Astrocyte of the spinal cord (primary cell): ENCODE measurements around the gene CRYBG2.

Experiments
- DNase-seq: peaks from one replicate; pipeline ENCODE4 v3.0.0; 2011; ENCODE audit warnings: low read depth, low spot score
- H3K4me3 ChIP-seq: 2 replicates; pipeline ENCODE4 v1.5.1; 2011; ENCODE audit warnings: low read depth, mild to moderate bottlenecking, low read length, moderate library complexity
- in situ Hi-C: cut with HindIII; loops from 2 replicates; pipeline ENCODE4 v1.10.0; 2017; ENCODE audit warnings: low sequenced_read_pairs
- TF ChIP-seq, protein P1 (sequence below): IDR thresholded peaks from 2 replicates; pipeline ENCODE4 v1.5.1; 2012; ENCODE audit warnings: low read depth, mild to moderate bottlenecking, low read length, inconsistent platforms

CRYBG2 gene, protein sequence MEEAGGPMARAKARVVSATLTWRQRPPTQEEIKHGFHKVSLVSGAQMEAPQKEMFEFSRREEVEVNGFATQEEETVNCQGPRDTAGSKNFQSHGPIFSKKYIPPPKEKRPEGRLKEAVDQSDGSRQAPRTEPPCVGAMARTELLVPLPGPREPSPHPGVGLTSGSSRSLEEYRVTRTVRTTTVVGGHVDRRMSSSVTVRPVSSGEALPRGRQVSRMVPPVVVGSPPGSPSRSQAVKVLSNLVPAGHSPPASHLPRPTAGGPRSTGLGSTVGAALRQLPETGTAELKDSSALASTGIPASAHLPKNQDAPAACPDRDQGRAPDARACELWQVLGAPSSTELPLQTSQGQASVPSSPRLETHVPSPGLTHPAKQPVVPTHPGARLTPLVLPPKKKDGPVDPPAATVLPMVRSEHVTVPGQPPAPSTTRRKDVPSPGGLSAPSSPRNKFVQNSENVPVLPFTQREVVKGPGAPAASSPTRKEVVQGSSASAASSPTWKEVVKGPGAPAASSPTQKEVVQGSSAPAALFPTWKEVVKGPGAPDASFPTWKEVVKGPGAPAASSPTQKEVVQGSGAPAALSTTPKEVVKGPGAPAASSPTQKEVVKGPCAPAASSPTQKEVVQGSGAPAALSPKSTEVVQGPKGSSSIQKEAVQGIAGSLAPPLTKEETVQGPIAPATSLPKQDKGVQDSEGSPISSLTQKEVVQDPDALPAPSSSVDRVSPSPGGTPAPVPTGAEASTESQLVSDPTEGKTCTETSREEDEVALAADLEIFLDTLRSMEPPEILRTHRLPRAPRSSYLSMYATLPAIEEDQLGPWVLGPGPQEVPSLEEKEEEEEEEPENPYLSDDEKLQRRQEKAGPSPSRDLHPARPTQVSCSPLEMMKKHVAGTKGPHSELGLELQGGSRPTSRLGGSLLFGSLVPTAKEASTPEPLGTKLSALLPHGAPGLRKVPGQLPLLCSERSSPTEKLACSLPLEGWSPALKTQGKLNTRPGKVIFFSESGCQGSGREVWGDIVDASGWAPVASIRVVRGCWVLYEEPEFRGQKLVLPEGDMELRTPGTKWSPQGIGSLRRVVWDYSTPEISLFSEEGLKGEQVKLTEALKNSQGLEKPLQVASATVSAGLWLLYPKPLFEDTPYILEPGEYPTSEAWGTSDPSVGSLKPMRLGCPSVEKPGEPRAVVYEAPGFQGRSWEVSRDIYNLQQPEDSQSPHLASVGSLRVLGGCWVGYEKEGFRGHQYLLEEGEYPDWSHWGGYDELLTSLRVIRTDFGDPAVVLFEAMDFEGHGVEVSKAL (N-terminal part only)

DNA sequence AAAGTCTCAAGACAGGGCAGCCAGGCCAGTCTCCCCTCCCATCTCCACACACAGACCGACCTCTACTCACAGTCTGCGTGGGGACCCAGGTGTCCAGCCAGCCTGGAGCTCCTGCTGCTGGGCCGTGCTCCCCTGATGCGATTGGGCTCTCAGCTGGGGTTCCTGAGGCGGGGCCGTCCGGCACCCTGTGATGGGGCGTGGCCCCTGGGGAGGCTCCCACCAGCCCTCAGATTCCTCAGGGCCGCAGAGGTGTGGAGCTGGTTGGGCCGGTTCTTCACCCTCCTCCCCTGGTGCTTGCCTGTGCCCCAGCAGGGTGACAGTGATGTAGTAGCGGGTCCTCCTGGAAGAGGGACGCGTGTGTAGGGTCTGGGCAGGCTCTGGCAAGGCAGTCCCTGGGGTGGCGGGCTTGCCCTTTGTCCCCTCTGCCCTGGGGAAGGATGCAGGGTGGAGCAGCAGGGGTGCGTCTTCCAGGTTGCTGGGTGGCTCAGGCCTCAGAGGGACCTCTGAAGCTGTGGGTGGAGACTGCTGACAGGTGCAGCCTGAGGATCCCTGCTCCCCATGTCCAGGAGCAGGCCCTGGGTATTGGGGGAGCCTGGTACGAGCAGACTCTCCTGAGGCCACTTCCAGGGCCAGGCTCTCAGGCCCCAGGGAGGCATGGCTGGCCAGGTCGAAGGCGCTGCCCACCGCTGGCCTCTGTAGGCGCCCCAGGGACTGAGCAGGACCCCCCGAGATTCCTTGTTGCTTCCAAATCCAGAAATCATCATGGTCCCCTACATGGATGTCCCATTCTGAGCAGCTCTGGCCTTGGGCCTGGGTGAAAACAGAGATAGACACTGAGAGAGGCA lies at the start of gene CRYBG2:
CRYBG2 (minus strand) TSS at position 155 of the 845 bp plus-strand sequence. CDS start 7,473 bp downstream, outside the sequence.
- no peak for DNase-seq
- no peak within 1 kb of the TSS for H3K4me3 ChIP-seq
- TF ChIP-seq, protein P1, sequence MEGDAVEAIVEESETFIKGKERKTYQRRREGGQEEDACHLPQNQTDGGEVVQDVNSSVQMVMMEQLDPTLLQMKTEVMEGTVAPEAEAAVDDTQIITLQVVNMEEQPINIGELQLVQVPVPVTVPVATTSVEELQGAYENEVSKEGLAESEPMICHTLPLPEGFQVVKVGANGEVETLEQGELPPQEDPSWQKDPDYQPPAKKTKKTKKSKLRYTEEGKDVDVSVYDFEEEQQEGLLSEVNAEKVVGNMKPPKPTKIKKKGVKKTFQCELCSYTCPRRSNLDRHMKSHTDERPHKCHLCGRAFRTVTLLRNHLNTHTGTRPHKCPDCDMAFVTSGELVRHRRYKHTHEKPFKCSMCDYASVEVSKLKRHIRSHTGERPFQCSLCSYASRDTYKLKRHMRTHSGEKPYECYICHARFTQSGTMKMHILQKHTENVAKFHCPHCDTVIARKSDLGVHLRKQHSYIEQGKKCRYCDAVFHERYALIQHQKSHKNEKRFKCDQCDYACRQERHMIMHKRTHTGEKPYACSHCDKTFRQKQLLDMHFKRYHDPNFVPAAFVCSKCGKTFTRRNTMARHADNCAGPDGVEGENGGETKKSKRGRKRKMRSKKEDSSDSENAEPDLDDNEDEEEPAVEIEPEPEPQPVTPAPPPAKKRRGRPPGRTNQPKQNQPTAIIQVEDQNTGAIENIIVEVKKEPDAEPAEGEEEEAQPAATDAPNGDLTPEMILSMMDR, result no peak
- in situ Hi-C loops, result no loop called here

DNA sequence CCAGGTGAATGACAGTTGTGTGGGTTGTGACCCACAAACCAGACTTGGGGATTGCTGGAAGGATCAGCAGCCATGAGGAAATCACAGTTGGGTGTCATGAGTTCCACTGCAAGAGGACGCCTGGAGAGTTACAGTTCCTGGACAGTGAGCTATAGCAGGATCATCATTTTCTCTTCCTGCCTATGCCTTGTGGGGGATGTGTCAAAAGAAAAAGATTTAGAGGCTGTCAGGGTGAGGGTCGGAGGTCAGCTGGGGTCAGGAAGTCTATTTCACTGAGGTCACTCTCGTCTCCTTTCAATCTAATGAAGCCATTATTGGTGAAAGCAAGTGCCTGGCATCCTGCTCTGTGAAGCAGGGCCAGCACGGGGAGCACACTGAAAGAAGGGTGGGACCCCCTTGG lies 49.7 kb upstream of the CRYBG2 start:
- no peak for DNase-seq
- in situ Hi-C loops, result no loop called here
- H3K4me3 ChIP-seq, result no peak overlapping the region
- TF ChIP-seq, protein P1, result no peak

DNA sequence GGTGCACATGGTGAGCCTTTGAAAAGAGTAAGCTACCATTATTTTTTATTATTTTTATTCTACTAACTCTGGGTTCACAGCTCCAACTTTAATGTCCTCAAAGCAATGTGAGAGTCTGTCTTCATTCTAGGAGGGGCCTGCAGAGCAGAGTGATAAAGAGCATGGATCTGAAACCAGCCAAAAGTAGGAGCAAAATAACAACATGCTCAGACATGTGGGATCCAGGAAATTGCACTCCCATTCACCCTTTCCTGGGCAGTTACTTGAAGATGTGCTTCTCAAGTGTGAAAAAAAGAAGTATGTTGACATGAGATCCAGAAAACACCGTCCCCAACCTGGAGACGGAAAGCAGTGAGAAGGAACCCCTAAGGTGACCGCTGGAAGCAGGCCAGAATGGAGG lies 48.0 kb upstream of the CRYBG2 start:
- in situ Hi-C loops, result no loop called here
- TF ChIP-seq, protein P1, result no peak
- DNase-seq, result no peak
- H3K4me3 ChIP-seq, result no peak overlapping the region

DNA sequence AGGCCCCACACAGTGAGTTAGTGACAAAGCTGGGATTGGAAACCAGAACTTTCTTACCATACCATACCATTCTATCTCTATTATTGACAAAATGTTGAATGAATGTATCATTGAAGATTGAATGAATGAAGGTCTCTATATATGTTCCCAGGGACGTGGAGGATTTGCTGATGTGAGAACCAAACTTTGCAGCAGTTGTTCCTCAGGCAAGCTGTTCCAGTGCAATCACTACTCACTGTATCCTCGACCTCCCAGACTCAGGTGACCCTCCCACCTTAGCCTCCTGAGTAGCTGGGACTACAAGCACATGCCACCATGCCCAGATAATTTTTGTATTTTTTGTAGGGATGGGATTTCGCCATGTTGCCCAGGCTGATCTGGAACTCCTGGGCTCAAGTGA lies 45.1 kb upstream of the CRYBG2 start:
- in situ Hi-C loops, result no loop called here
- H3K4me3 ChIP-seq, result no peak overlapping the region
- TF ChIP-seq, protein P1, result no peak
- no peak for DNase-seq

DNA sequence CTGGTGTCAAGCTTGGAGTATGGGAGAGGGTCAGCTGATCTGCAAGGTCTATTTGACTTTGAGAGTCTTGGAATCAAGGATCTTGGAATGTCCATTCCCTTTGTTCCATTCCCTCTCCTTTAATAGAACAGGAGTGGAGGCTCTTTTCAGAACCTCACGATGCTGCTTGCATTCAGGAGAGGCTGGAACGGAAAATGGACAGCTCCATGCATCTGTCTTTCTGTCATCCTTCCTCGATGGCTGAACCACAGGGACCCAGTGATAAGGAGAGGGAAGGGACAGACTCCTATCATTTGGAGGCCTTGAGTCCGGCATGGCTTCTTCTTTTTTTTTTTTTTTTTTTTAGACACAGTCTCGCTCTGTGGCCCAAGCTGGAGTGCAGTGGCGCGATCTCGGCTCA lies 41.8 kb upstream of the CRYBG2 start:
- TF ChIP-seq, protein P1, result no peak
- no peak overlapping the region for H3K4me3 ChIP-seq
- in situ Hi-C loops, result no loop called here
- no peak for DNase-seq
